SU-DHL-6 (cell line): ENCODE measurements around the gene TBC1D10A.

Source experiments
- H2AFZ ChIP-seq: fragments of 200-600 bp; sonication (generic); 2 replicates; pipeline ENCODE4 v1.6.1; 2014; ENCODE audit warnings: low read depth, mild to moderate bottlenecking, moderate library complexity, mixed read lengths, antibody characterized with exemption, low read length; ENCODE audit not compliant: severe bottlenecking
- H3F3A ChIP-seq: fragments of 200-600 bp; shearing (Covaris generic); 2 replicates; pipeline ENCODE4 v1.6.0; 2016; ENCODE audit warnings: antibody characterized with exemption, mild to moderate bottlenecking; ENCODE audit not compliant: insufficient read depth
- H3K27ac ChIP-seq: fragments of 200-600 bp; sonication (generic); 2 replicates; pipeline ENCODE4 v1.5.1; 2016; ENCODE audit warnings: low read depth, mild to moderate bottlenecking, low read length, moderate library complexity, mixed read lengths
- H3K27me3 ChIP-seq: fragments of 200-600 bp; sonication (generic), shearing (Covaris generic); 2 replicates; pipeline ENCODE4 v1.6.0; 2014; ENCODE audit warnings: mild to moderate bottlenecking, low read length
- H3K36me3 ChIP-seq: fragments of 200-600 bp; sonication (generic); 2 replicates; pipeline ENCODE4 v1.6.1; 2014; ENCODE audit warnings: mild to moderate bottlenecking, low read length, mixed read lengths
- H3K4me2 ChIP-seq: fragments of 300-600, 200-600 bp; shearing (Covaris generic), sonication (generic); 2 replicates; pipeline ENCODE4 v1.6.0; 2014; ENCODE audit warnings: low read length, low read depth, mild to moderate bottlenecking; ENCODE audit not compliant: poor library complexity, severe bottlenecking
- H3K4me3 ChIP-seq: fragments of 200-600 bp; sonication (generic); 2 replicates; pipeline ENCODE4 v1.5.1; 2014; ENCODE audit warnings: antibody characterized with exemption, low read length, mild to moderate bottlenecking, mixed read lengths; ENCODE audit not compliant: insufficient read depth, poor library complexity, severe bottlenecking
- H3K79me2 ChIP-seq: fragments of 200-600 bp; sonication (generic); 2 replicates; pipeline ENCODE4 v1.6.1; 2014; ENCODE audit warnings: mild to moderate bottlenecking, low read length, moderate library complexity; ENCODE audit not compliant: insufficient read depth
- H3K9ac ChIP-seq: fragments of 200-600 bp; sonication (generic); 2 replicates; pipeline ENCODE4 v1.7.0; 2014; ENCODE audit warnings: mild to moderate bottlenecking, low read length
- H3K9me2 ChIP-seq: fragments of 200-600 bp; sonication (generic); replicated peaks from 2 replicates; pipeline ENCODE4 v1.6.1; 2014; ENCODE audit warnings: low read length; ENCODE audit not compliant: insufficient read depth
- H3K9me3 ChIP-seq: fragments of 200-600 bp; sonication (generic); 2 replicates; pipeline ENCODE4 v1.6.1; 2014; ENCODE audit warnings: low read length, mixed read lengths; ENCODE audit not compliant: insufficient read depth
- H4K20me1 ChIP-seq: fragments of 200-600 bp; sonication (generic); 2 replicates; pipeline ENCODE4 v1.6.1; 2014; ENCODE audit warnings: low read depth, mild to moderate bottlenecking, antibody characterized with exemption, low read length, moderate library complexity, mixed read lengths
- CTCF ChIP-seq: fragments of 200-600 bp; sonication (generic); IDR thresholded peaks from one replicate; pipeline ENCODE4 v1.5.1; 2017; ENCODE audit warnings: antibody characterized with exemption, mild to moderate bottlenecking, low read length, moderate library complexity; ENCODE audit not compliant: insufficient read depth, poor library complexity, severe bottlenecking
- EZH2phosphoT487 ChIP-seq: fragments of 200-600 bp; sonication (generic), shearing (Covaris generic); conservative IDR thresholded peaks from 2 replicates; pipeline ENCODE4 v1.6.1; 2018; ENCODE audit warnings: mild to moderate bottlenecking, antibody characterized with exemption, low read length, moderate library complexity, mixed read lengths

Gene TBC1D10A

GRCh38 chr22:30284666-30285065 is 42.1 kb downstream of the TBC1D10A start:
- no peaks in the 10 kb centered on the region for H4K20me1 ChIP-seq
- H3K9ac ChIP-seq, result no peak overlapping the region
- no peak overlapping the region for H2AFZ ChIP-seq
- H3K27me3 ChIP-seq, result no peaks in the 10 kb centered on the region
- H3K9me2 ChIP-seq, result no peaks in the 10 kb centered on the region
- TF ChIP-seq CTCF, result no peak
- TF ChIP-seq EZH2phosphoT487, result no peak
- peaks cover 1% of the 10 kb centered on the region; the same call in 1 of the 2 replicates for H3F3A ChIP-seq
- H3K4me3 ChIP-seq, result no peak overlapping the region
- H3K27ac ChIP-seq, result no peak overlapping the region
- H3K36me3 ChIP-seq, result no peaks in the 10 kb centered on the region
- H3K9me3 ChIP-seq, result no peaks in the 10 kb centered on the region
- no peaks in the 10 kb centered on the region for H3K79me2 ChIP-seq
- H3K4me2 ChIP-seq, result no peak overlapping the region

- no peaks in the 10 kb centered on the region for H3K36me3 ChIP-seq
- H3K9me2 ChIP-seq, result no peaks in the 10 kb centered on the region
- no peaks in the 10 kb centered on the region for H4K20me1 ChIP-seq
- TF ChIP-seq CTCF (no peak), EZH2phosphoT487 (no peak)
- no peaks in the 10 kb centered on the region for H3K79me2 ChIP-seq
- H3F3A ChIP-seq, result no peaks in the 10 kb centered on the region
- no peaks in the 10 kb centered on the region for H3K9me3 ChIP-seq
- no peak overlapping the region for H3K4me3 ChIP-seq
- H3K9ac ChIP-seq, result no peak overlapping the region
- H2AFZ ChIP-seq, result no peak overlapping the region
- H3K27me3 ChIP-seq, result no peaks in the 10 kb centered on the region
- no peak overlapping the region for H3K27ac ChIP-seq
- no peak overlapping the region for H3K4me2 ChIP-seq
Observed at GRCh38 chr22:30284172-30284571, 42.6 kb downstream of the TBC1D10A start.

GRCh38 chr22:30283342-30283741 is 43.4 kb downstream of the TBC1D10A start:
- Histone ChIP-seq H3K79me2 (no peaks in the 10 kb centered on the region), H4K20me1 (no peaks in the 10 kb centered on the region), H3K36me3 (no peaks in the 10 kb centered on the region), H3K9ac (no peak overlapping the region), H3F3A (no peaks in the 10 kb centered on the region), H3K4me2 (no peak overlapping the region), H3K4me3 (no peak overlapping the region), H3K9me2 (no peaks in the 10 kb centered on the region), H3K27me3 (no peaks in the 10 kb centered on the region), H3K9me3 (no peaks in the 10 kb centered on the region), H3K27ac (no peak overlapping the region), H2AFZ (no peak overlapping the region)
- TF ChIP-seq CTCF (no peak), EZH2phosphoT487 (no peak)
